Ovary (tissue), 9 donors: Measurements from ENCODE around the gene CHAC2. TPM values are rescaled to one million over a fixed set of nuclear protein-coding genes. Genes with fewer than 3 reads are reported as not detected.

Source experiments
- DNase-seq, 5 donors: peaks; one replicate each; pipeline ENCODE4 v3.0.0-alpha.2; 2019 to 2020
- H3K27ac ChIP-seq, 2 donors: fragments of 200-600 bp; one replicate each; pipeline versions ENCODE4 v1.5.1 to v1.8.0; 2019 to 2022
- H3K27me3 ChIP-seq: fragments of 200-600 bp; one replicate; pipeline ENCODE4 v1.8.0; 2022
- H3K36me3 ChIP-seq: fragments of 200-600 bp; sonication (generic); one replicate; pipeline ENCODE4 v1.5.1; 2019
- H3K4me1 ChIP-seq: one replicate; pipeline ENCODE4 v1.8.1; 2013; ENCODE audit warnings: mild to moderate bottlenecking, moderate library complexity; ENCODE audit not compliant: insufficient read depth
- H3K4me3 ChIP-seq: fragments of 200-600 bp; sonication (generic); one replicate; pipeline ENCODE4 v1.5.1; 2017
- H3K9me3 ChIP-seq, 2 donors: fragments of 200-600 bp in 1 of 2; sonication (generic) in 1 of 2; one replicate each; pipeline versions ENCODE4 v1.5.1 to v1.8.1; 2013 to 2019; ENCODE audit warnings: mild to moderate bottlenecking in 1 of 2, moderate library complexity in 1 of 2
- CTCF ChIP-seq, 3 donors: fragments of 450-650 bp in 2 of 3; fragments of 200-600 bp in 1 of 3; IDR thresholded peaks; one replicate each; pipeline versions ENCODE4 v1.5.1 to v1.8.0; 2016 to 2022; ENCODE audit warnings: antibody characterized with exemption in 3 of 3, mild to moderate bottlenecking in 1 of 3
- EP300 ChIP-seq: sonication (generic); formaldehyde crosslinking; IDR thresholded peaks from one replicate; pipeline ENCODE4 v1.6.1; 2017; ENCODE audit warnings: antibody characterized with exemption
- POLR2A ChIP-seq: fragments of 450-650 bp; IDR thresholded peaks from one replicate; pipeline ENCODE4 v1.6.1; 2017; ENCODE audit warnings: antibody characterized with exemption, mild to moderate bottlenecking, moderate library complexity
- WGBS, 3 donors: extraction: QIAGEN DNeasy Blood & Tissue Kit in 1 of 3; methylation state at CpG; one replicate each; pipeline versions ENCODE4 v1.1.5 to v1.1.7; 2013 to 2017; 5-methylcytosine and 5-hydroxymethylcytosine counted together
- intact Hi-C, 4 donors: fragments of 100-400 bp; cut with DNase I; formaldehyde crosslinking; loops; one replicate each; pipeline versions ENCODE4 v1.11.0 to v1.15.1; 2022 to 2023
- polyA plus RNA-seq, 2 donors: library from polyadenylated mRNA; stranded (reverse); fragments of 200-250 nt in 1 of 2; fragments of 350-450 nt in 1 of 2; fragmentation: Illumina TruSeq in 1 of 2; extraction: RNeasy Lipid Tissue Mini Kit (QIAGEN cat#74804) in 1 of 2; gene quantifications; one replicate each; pipeline ENCODE4 v1.2.3, GENCODE V29; 2013 to 2014
- total RNA-seq, 7 donors: library from RNA; depleted of rRNA in 2 of 7; stranded (reverse); fragments of >200 nt in 2 of 7; fragmentation: NEBNext Ultra II Directional in 3 of 7; extraction: Animal tissue kit (Norgen Biotek cat#: 25700) in 3 of 7; gene quantifications; one replicate each; pipeline versions ENCODE4 v1.1.0 to v1.2.4, GENCODE V29; 2016 to 2023
- donor health status: DM: no; HTN: no; CAD: no; lungs with moderate emphysema.
- donor health status: DM: no; HTN: no; CAD: no.
- donor health status: Bipolar disorder and iron deficiency.
- donor health status: DM: yes; HTN: yes; CAD: no.
- donor health status: DM: no; HTN: no; CAD: no.
- donor health status: DM: yes; HTN: yes; CAD: no.

Gene CHAC2
- total and polyA plus RNA-seq, 9 donors: 0.39 to 2.0 (median 1.1) TPM

GRCh38 chr2:53729143-53729762, 38.4 kb upstream of the CHAC2 start:
- WGBS, 3 donors: 65 to 78% (median 70%) methylated on average over 1 of the region's 1 CpG
- no peaks in the 10 kb centered on the region for H3K4me1 ChIP-seq
- no peak overlapping the region for H3K4me3 ChIP-seq
- TF ChIP-seq POLR2A: no peak
- TF ChIP-seq EP300: no peak
- TF ChIP-seq CTCF (IDR thresholded peaks at IDR 0.05): no peak
- no peaks in the 10 kb centered on the region for H3K36me3 ChIP-seq
- H3K9me3 ChIP-seq: no peaks in the 10 kb centered on the region
- H3K27me3 ChIP-seq: no peaks in the 10 kb centered on the region
- intact Hi-C loops: no loop called here
- H3K27ac ChIP-seq: no peak overlapping the region
- DNase-seq: no peak

- no peaks in the 10 kb centered on the region for H3K4me1 ChIP-seq
- DNase-seq: no peak
- no peaks in the 10 kb centered on the region for H3K36me3 ChIP-seq
- TF ChIP-seq CTCF (IDR thresholded peaks at IDR 0.05) (no peak), POLR2A (no peak), EP300 (no peak)
- H3K27me3 ChIP-seq: no peaks in the 10 kb centered on the region
- no peak overlapping the region for H3K4me3 ChIP-seq
- H3K27ac ChIP-seq: no peak overlapping the region
- 92 to 98% (median 98%) methylated on average over 5 of the region's 5 CpGs for WGBS, 3 donors
- H3K9me3 ChIP-seq: no peaks in the 10 kb centered on the region
- intact Hi-C loops: no loop called here
Measured at GRCh38 chr2:53737091-53737490, 30.5 kb upstream of the CHAC2 start.

GRCh38 chr2:53739032-53739431, 28.6 kb upstream of the CHAC2 start:
- DNase-seq: no peak
- intact Hi-C loops: no loop called here

GRCh38 chr2:53740170-53740569, 27.4 kb upstream of the CHAC2 start:
- Histone ChIP-seq H3K27me3 (no peaks in the 10 kb centered on the region), H3K4me1 (no peaks in the 10 kb centered on the region), H3K36me3 (no peaks in the 10 kb centered on the region), H3K9me3 (no peaks in the 10 kb centered on the region), H3K4me3 (no peak overlapping the region), H3K27ac (no peak overlapping the region)
- no peak for DNase-seq
- TF ChIP-seq EP300: no peak
- no peak for TF ChIP-seq CTCF (IDR thresholded peaks at IDR 0.05)
- no peak for TF ChIP-seq POLR2A
- intact Hi-C loops: no loop called here

More at GRCh38 chr2:53739032-53739431, 28.6 kb upstream of the CHAC2 start:
- WGBS, 3 donors: 68 to 89% (median 80%) methylated on average over 1 of the region's 1 CpG
- no peak overlapping the region for H3K27ac ChIP-seq
- H3K4me1 ChIP-seq: no peaks in the 10 kb centered on the region
- no peak overlapping the region for H3K4me3 ChIP-seq
- TF ChIP-seq POLR2A: no peak
- no peak for TF ChIP-seq CTCF (IDR thresholded peaks at IDR 0.05)
- no peak for TF ChIP-seq EP300
- no peaks in the 10 kb centered on the region for H3K9me3 ChIP-seq
- H3K27me3 ChIP-seq: no peaks in the 10 kb centered on the region
- H3K36me3 ChIP-seq: no peaks in the 10 kb centered on the region
